Measurements from ENCODE around the gene PCBP3.
"Not testable (repeated sequence)": the region's sequence is repeated elsewhere in the genome, so short reads cannot be mapped to it uniquely, and the experiment has no call there.

Gene PCBP3

GRCh38 chr21:45850181-45850580 lies 206.7 kb downstream of the PCBP3 start:
- DNase-seq, result peak; percentile 9

- not testable (repeated sequence) for DNase-seq
These were observed 208.9 kb downstream of the PCBP3 start for GRCh38 chr21:45852386-45852785.

GRCh38 chr21:45852886-45853400 lies 209.4 kb downstream of the PCBP3 start:
- peak; percentile 11 for DNase-seq

DNA sequence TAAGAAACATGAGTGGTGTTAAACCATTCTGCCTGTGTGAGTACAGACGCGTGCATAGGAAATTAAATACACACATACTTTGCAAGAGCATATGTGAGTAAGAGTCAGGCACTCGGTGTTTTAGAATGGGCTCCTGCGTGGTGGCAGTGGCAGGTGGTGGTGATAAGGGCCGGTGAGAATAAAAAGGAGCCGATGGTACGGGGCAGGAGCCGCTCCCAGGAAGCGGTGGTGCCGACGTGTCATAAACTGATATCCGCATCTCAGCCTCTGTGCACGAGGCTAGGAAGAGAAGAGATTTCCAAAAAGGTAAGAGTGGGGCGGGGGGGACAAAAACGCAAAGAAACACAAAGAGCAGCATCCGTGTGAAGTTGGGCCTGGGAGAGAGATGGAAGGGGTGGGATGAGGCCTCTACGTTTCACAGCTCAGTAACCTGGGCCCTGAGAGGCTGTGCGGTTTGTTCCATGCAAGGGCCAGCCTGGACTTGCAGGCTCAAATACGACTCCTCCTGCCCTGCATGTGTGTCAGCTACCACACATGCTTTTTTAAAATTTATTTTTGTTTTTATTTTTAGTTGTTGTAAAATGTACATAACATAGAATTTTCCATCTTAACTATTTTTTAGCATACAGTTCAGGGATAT lies 210.3 kb downstream of the PCBP3 start:
- DNase-seq, result peak; percentile 8

DNA sequence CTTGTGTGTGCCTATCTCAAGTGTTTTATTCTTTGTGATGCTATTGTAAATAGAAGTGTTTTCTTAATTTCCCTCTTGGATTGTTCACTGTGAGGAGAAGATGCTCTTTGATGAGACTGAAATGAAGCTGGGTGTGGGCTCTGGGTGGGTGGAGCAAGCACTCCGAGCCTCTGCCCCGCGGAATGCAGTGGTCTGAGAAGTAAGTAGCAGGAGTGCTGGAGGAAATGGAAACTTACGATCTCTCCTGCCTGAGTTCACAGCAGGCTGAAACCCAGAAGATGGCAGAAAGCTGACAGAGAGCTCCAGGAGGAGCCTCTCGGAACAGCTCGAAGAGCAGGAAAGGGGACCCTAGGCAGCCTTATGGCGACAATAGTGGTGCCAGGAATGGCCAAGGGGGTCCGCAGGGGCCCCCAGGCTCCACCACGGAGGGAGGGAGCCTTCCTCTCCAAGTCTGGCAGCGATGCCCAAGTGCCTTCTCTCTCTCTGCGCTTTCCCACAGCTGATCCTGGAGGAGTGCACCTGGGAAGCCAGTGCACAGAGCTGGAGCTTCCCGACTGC lies 211.2 kb downstream of the PCBP3 start:
- peak; percentile 15 for DNase-seq

- DNase-seq, result peak; percentile 13
These were observed 211.8 kb downstream of the PCBP3 start for GRCh38 chr21:45855248-45855811.

DNA sequence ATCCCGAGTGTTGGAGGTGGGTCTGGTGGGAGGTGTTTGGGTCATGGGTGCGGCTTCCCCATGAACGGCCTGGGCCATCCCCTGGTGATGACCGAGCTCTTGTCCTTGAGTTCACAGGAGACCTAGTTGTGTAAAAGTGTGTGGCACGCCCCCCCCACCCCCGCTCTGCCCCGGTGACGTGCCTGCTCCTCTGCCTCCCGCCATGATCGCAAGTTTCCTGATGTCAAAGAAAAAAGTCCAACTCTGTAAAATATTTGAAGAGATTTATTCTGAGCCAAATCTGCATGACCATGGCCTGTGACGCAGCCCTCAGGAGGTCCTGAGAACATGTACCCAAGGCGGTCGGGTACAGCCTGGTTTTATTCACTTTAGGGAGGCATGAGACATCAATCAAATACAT lies 212.9 kb downstream of the PCBP3 start:
- DNase-seq, result no peak

- no peak for DNase-seq
These were observed 213.4 kb downstream of the PCBP3 start for GRCh38 chr21:45856906-45857305.

GRCh38 chr21:45857761-45858160 lies 214.2 kb downstream of the PCBP3 start:
- DNase-seq, result peak; percentile 26

DNA sequence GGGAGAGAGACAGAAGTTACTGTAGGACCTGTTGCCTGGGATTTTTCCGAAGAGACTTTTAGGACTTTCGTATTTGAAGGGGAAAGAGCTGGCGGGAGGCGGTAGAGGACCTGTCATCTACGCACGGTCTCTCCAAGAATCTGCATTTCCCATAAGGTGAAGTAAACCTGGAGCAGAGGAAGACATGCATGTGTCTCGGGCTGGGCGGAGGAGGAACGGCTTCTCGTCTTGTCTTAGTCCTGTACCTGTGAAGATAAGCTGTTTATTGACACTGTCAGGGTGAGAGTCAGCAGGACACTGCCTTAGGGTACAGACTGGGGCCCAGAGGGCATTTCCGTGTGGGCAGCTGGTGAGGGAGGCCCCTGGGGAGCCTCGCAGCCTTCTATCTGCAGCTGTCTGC lies 214.7 kb downstream of the PCBP3 start:
- no peak for DNase-seq

GRCh38 chr21:45859041-45859761 lies 215.7 kb downstream of the PCBP3 start:
- no peak for DNase-seq

- no peak for DNase-seq
These were observed 216.3 kb downstream of the PCBP3 start for GRCh38 chr21:45859762-45860357.

DNA sequence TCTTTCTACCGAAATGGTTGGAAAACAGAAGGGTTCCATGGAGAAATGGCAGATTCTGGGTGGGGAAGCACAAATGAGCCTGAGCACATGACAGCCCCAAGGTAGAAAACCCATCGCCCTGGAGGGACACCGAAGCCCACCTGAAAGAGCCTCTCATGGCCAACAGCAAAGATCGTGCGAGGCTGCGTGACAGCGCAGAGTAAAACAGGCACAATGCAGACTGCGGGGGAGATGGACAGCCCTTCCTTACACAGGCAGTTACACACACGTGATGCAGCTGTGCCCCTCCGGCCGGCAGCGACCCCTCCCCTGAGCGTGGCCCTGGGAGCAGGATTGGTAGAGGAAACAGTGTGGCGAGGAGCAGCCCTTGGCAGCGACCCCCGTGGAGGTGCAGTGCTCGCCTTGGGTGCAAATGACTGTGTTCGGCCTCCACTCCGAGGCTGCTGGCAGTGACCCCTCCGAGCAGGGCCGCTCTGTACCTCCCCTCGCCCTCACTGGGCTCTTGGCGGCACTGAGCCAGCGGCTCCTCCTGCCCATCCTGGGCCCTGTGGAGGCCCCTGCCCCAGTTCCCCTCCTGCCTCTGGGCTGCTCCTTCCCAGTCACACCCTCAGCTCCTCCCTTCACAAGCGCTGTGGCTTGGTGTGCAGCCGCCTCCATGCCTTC lies 217.1 kb downstream of the PCBP3 start:
- DNase-seq, result no peak

GRCh38 chr21:45861156-45861870 lies 217.8 kb downstream of the PCBP3 start:
- no peak for DNase-seq

DNA sequence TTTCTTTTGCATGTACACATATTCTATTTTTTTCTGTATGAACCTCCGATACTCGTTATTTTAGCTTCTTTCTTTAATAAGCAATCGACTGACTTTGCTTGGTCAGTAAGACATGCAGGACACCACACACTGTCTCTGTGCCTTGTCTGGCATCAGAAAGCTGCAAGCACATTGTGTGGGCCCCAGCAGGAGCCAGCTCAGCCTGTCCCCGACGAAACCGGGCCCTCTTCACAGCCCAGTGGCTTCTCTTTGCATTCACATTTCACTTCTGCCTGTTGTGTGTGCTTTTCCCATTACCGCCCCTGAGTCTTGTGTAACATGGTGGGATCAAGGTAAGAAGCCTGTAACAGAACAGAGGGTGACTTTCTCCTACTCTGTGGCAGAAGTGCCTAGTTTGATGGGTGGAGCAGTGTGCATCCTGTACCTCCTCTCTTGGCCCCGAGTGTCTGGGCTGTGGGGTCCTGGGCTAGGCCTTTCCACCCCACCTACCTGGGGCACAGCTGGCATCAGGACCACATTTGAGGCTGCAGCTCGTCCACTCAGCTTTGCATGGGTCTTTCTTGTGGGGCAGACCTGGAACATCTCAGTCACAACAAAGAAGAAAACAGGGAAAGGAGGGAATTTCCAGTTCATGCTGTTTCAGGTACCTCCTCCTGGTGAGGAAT lies 219.2 kb downstream of the PCBP3 start:
- DNase-seq, result no peak

- DNase-seq, result no peak
These were observed 219.7 kb downstream of the PCBP3 start for GRCh38 chr21:45863267-45863666.

DNA sequence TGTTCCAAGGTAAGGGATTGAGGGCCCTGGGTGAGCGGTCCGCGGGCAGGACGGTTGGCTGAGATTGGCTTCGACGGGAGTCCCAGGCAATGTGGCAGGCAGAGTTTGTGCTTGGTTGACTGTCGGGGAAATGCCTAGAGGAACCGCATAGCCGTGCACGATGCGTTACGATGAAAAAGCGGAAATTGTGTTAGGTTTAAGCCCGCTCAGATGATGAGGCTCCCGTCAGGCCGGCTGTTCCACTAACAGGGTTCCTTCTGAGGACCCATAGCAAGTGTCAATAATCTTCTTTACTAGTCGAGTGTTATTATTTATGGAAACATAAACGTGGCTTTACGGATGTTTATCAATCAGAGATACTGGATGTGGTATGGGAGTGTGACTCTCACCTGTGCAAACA lies 220.2 kb downstream of the PCBP3 start:
- DNase-seq, result no peak

DNA sequence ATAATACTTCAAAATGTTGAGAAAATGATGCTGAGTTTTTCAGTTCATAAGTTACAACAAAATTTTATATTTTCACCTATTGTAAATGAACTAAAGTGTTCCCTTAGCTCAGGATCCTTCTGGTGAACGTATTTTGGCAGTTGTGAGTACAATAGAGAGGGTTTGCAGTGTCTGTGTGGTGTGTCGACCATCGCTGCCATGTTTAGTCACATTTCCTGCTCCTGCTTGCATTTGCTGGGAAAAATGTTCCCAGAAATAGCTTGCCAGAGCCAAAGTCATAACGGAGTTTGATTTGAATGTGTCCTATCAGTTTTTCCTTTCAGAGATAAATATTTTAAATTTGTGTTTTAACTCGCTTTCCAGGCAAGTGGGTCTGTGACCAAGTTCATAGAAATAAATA lies 220.9 kb downstream of the PCBP3 start:
- DNase-seq, result no peak

GRCh38 chr21:45865106-45865835 lies 221.7 kb downstream of the PCBP3 start:
- no peak for DNase-seq

DNA sequence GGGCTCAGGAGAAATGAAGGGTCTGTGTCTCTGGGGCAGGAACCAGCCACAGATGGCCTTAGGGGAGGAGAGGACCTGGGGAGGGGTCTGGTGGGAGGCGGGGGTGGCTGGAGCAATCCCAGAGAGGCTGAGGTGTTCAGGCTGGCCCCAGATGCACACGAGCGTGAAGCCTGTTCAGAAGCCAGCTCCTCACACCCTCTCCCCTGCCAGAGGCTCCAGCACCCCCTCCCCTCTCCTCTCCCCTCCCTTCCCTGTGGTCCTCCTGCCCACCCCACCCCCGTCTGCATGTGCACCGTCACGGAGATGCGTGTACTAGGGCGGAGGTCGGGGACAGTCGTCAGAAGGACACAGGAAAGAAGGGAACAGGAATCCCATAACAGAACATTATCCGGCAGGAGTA lies 223.0 kb downstream of the PCBP3 start:
- DNase-seq, result no peak

Measured in activated CD4-positive, CD25-positive, alpha-beta regulatory T cell treated with anti-CD3 and anti-CD28 coated beads, Interleukin-2, amount 50 U/mL, for 72 hours (primary cell).